Measurements from ENCODE around the gene TCF25.

- TF ChIP-seq, protein P1, sequence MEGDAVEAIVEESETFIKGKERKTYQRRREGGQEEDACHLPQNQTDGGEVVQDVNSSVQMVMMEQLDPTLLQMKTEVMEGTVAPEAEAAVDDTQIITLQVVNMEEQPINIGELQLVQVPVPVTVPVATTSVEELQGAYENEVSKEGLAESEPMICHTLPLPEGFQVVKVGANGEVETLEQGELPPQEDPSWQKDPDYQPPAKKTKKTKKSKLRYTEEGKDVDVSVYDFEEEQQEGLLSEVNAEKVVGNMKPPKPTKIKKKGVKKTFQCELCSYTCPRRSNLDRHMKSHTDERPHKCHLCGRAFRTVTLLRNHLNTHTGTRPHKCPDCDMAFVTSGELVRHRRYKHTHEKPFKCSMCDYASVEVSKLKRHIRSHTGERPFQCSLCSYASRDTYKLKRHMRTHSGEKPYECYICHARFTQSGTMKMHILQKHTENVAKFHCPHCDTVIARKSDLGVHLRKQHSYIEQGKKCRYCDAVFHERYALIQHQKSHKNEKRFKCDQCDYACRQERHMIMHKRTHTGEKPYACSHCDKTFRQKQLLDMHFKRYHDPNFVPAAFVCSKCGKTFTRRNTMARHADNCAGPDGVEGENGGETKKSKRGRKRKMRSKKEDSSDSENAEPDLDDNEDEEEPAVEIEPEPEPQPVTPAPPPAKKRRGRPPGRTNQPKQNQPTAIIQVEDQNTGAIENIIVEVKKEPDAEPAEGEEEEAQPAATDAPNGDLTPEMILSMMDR (IDR thresholded peaks at IDR 0.05): no peak
- no peak for TF ChIP-seq POLR2A (IDR thresholded peaks at IDR 0.05)
- TF ChIP-seq EP300 (IDR thresholded peaks at IDR 0.05): no peak
These were observed 30.6 kb downstream of the TCF25 start for GRCh38 chr16:89903908-89904515.
